Measurements from ENCODE around the gene CRIP3. TPM values are rescaled to one million over a fixed set of nuclear protein-coding genes. Genes with fewer than 3 reads are reported as not detected.
"Not testable (repeated sequence)": the region's sequence is repeated elsewhere in the genome, so short reads cannot be mapped to it uniquely, and the experiment has no call there.

Gene CRIP3
- total RNA-seq, 1 donor from 2014 or later, result 1.1 TPM

GRCh38 chr6:43306086-43306485 lies 2.5 kb downstream of the CRIP3 start:
- DNase-seq, result no peak

- no peak for DNase-seq
Observed at GRCh38 chr6:43304882-43305281, 3.7 kb downstream of the CRIP3 start.

DNA sequence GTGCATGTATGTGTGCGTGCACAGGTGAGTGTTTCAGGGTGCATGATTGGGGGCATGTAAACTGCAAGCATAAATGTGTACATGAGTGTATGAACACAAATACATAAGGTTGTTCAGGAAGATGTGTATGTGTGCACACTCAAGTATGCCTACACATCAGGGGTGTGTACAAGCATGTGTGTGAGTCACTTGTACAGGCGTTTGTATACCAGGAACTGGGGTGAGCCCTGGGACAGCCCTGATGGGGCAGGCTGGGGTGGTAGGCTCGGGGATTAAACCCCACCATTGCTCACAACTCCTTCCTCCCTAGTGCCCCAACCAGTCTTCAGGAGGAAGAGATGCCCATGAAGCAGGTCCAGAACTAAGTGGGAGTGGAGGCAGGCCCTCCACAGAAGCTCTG lies 4.3 kb downstream of the CRIP3 start:
- no peak for DNase-seq

GRCh38 chr6:43303751-43304331 lies 4.8 kb downstream of the CRIP3 start:
- DNase-seq, result no peak

GRCh38 chr6:43303006-43303405 lies 5.6 kb downstream of the CRIP3 start:
- DNase-seq, result not testable (repeated sequence)

GRCh38 chr6:43302126-43302525 lies 6.5 kb downstream of the CRIP3 start:
- DNase-seq, result no peak

DNA sequence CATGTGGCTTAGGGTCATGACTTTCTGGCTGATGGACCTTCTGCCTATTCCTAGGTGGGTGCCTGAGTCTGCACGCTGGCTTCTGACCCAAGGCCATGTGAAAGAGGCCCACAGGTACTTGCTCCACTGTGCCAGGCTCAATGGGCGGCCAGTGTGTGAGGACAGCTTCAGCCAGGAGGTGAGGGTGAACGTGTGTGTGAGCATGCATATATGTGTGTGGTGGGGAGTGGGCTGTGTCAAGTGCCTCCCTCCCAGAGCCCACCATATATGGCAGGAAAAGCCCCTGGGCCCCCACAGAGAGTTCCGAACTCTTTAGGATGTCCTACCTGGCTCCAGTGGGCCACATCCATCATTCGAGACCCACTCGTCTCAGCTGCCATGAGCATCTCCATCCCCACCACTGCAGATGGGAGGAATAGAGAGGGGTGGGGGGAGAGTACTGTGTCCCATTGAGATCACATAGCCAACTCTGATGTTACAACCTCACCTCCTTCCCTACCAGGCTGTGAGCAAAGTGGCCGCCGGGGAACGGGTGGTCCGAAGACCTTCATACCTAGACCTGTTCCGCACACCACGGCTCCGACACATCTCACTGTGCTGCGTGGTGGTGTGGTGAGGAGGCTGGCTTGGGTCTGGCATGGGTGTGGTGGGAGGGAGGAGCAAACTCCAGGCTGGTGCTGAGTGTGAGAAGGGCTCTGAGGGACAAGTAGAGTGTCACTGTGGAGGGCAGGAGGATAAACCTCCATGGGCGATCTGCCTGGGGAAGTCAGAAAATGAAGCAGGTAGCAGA lies 7.3 kb downstream of the CRIP3 start:
- no peak for DNase-seq

- no peak for DNase-seq
Observed at GRCh38 chr6:43299338-43300293, 9.0 kb downstream of the CRIP3 start.

GRCh38 chr6:43298565-43299337 lies 9.9 kb downstream of the CRIP3 start:
- no peak for DNase-seq

DNA sequence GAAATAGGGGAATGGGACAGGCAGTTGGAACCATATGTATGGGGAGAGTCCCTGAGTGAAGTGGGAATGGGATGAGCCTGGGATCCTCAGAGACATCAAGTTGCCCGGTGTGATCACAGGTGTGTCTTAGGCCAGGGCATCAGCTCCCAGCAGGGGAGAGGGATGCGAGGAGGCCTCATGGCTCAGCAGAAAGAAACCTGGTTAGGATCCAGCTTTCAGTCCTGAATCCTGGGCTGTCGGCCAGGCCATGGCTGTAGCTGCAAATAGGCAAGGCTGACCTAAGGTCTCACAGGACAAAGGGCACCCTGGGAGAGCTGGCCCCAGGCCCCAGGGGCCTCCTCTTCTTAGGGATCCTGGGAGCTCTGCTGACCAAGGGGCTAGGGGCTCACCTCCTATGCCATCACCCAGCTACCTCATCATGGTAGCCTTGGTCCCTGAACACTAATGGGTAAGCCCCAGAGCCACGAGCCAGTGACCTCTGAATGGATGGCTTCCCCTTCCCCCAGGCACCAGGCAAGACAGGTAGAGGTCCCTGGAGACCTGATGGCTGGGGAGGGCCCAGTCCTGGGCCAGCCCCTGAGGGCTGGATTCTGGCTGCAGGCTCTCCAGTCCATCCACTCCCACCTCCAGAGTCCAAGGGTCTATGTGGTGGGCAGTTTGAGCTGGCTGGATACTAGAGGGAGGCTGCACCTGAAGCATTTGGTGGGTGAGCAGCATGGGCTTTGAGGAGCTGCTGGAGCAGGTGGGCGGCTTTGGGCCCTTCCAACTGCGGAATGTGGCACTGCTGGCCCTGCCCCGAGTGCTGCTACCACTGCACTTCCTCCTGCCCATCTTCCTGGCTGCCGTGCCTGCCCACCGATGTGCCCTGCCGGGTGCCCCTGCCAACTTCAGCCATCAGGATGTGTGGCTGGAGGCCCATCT lies 10.7 kb downstream of the CRIP3 start, which contains the start of gene SLC22A7:
Gene SLC22A7 (plus strand): TSS at position 617 of the 921 bp plus-strand sequence. CDS start 99 bp downstream, at position 716.
- DNase-seq, result no peak

DNA sequence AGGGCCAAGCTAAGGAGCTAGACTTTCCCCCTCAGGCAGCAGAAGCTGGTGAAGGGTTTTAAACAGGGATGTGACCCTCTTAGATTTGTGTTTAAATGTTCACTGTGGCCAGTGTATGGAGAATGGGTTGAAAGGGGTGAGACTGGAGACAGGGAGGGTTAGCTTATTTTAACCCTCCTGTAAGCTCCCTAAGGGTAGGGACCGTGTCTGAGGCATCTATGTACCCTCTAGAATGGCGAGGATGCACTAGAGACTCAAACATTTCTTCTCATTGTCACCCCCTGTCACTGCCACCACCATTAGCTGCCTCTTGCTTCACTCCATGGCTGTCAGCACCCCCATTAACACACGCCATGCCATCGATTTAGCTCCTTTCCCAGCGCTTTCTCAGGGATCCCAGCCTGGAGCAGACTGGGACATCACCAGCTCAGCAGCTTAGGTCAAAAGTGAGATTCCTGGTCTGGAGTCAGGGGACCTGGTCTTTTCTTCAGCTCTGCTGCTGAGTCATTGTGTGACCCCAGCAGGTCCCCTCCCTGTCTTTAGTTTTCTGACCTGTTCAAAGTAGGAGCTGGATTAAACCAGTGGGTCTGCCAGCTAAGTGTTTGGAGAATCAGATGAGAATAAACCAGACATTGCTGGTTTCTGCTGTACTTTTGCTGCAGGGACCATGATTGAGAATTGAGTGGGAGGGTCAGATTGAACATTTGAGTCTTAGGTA lies 11.7 kb downstream of the CRIP3 start:
- DNase-seq, result no peak

- no peak for DNase-seq
Observed at GRCh38 chr6:43295456-43295855, 13.2 kb downstream of the CRIP3 start.

GRCh38 chr6:43294536-43294935 lies 14.1 kb downstream of the CRIP3 start:
- DNase-seq, result no peak

DNA sequence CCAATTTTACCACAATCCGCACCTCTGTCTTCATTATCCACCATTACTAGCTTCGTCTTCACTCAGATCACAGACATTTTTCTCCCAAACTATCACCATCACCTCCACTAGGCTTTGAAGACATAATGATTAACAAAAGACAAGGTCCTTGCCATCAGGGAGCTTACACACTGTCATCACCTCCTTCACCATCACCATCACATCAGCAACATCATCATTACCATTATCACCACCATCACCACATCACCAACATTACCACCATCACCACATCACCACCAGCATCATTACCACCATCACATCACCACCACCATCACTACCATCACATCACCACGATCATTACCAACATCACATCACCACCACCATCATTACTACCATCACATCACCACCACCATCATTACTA lies 14.9 kb downstream of the CRIP3 start:
- DNase-seq, result no peak

DNA sequence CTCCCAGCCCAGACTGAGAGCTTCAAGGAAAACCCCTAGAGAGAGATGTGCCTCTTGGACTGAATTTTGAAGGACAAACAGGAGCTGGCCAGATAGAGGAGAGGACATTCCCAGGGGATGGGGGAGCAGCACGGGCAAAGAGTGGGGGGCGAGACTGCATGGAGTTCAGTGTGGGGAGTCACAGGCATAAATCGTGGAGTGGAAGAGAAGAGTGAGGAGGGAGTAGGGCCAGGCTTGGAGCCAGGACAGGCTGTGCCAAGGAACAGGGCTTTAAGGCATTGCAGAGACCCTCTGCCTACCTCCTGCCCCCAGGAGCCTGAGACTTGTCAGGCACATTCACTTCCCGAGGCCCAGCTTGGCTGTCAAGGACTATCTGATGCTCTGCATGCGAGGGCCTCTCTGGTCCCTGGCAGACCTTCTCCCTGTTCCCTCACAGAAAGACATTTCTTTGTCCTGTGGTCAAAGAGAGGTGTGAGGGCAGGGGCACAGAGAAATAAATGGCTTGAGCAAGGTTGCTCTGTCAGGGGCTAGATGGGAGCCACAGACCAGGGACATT lies 15.8 kb downstream of the CRIP3 start:
- DNase-seq, result no peak

GRCh38 chr6:43292341-43292740 lies 16.3 kb downstream of the CRIP3 start:
- no peak for DNase-seq

DNA sequence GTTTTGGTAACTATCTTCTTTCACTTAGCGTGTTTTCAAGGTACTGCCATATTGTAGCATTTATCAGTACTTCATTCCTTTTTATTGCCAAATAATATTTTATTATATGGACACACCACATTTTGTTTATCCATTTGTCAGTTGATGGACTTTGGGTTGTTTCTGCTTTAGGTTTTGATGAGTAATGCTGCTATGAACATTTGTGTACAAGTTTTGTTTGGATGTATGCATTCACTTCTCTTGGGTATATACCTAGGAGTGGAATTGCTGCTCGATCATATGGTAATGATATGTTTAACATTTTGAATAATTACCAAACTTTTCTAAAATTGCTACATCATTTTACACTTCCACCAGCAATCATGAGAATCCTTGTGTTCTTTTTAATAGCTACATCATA lies 16.9 kb downstream of the CRIP3 start:
- no peak for DNase-seq

DNA sequence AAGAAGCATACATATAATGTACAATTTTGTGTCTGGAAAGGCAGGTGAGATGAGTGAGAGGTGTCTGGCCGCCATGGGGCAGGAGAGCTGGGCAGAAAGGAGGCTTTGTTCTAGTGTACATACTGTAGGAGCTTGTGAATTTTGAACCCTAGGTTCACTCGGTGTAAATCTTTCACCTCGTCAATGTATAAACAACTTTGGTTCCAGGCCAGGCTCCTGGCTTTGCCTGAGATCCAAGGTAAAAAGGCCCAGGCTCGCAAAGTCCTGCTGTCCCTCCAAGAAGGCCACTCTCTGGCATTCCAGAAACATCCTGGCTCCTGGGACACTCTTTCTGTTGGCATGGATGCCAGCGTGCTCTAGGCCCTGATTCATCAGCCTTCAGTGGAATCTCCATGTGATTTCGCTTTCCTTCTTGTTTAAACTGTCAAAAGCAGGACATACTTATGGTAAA lies 17.7 kb downstream of the CRIP3 start:
- no peak for DNase-seq

- DNase-seq, result no peak
Observed at GRCh38 chr6:43290339-43290904, 18.2 kb downstream of the CRIP3 start.

Data from skin of body (tissue), 2 donors.